Stimulated activated CD8-positive, alpha-beta memory T cell treated with anti-CD3 and anti-CD28 coated beads, Interleukin-7, amount 100 ng/mL, for 24 hours (primary cell): ENCODE results near the gene RHOJ.

Experiments
- DNase-seq: peaks from one replicate; pipeline ENCODE4 v3.0.0-alpha.2; 2020; ENCODE audit warnings: low read depth

RHOJ gene

DNA sequence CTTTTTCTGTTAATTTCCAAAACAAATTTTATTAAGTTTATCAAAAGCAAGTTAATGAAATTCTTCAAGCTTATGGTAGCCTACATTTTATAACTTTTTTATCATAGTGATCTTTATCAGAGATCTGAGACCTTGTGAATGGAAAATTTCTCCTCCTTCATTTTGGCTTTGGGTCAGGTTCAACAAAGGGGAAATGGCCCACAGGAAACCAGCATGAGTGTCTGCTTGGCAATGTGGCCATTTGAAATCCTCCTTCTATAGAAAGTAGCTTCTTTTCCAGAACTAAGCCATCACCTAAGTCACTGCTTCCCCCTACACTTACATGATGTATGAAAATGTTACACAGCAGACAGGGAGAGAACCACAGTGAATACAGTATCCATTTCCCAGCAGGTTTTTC is 1.6 kb downstream of the RHOJ start:
- no peak for DNase-seq

GRCh38 chr14:63209160-63209559 is 4.9 kb downstream of the RHOJ start:
- DNase-seq: no peak

DNA sequence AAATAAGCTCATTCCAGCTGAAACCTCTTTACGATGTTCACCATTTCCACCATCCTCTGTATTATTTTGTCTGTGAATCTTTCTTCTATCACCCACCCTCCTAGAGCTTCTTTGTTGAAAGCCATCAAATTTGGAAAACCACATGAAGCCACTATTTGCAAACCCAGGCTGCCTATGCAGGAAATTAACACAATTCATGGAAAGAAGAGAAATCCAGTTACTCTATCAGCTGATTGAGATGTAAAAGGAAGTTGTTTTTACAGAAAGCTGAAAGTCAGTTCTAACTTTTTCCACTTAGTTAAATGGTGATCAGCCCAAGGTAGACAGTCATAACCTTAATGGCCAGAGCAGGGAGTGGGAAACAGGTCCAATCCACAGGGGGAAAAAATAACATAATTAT is 6.6 kb downstream of the RHOJ start:
- no peak for DNase-seq

GRCh38 chr14:63212209-63212608 is 8.0 kb downstream of the RHOJ start:
- no peak for DNase-seq

DNA sequence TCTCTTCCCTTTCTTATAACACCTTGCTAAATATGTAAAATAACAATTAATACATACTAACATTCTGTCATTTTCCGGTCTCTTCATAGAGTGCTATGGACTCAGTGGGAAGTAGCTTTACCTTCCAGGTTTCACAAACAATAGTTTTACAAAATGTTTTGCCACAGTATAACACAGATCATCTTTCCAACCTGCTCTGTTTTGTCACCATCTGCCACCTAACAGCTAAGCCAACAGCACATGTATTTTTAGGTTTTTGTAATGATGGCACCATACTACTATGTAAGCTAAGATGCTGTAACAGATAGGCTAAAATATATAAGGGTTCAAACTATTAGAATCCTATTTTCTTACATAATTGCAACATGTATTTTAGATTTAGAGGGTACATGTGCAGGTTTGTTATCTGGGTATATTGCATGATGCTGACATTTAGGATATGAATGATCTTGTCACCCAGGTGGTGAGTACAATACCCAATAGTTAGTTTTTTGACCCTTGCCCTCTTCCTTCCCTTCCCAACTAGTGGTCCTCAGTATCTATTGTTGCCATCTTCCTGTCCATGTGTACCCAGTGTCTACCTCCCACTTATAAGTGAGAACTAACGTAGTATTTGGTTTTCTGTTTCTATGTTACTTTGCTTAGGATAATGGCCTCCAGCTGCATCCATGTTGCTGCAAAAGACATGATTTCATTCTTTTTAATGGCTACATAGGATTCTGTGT is 8.7 kb downstream of the RHOJ start:
- DNase-seq: no peak

GRCh38 chr14:63214417-63215196 is 10.4 kb downstream of the RHOJ start:
- DNase-seq: no peak

GRCh38 chr14:63220526-63220925 is 16.3 kb downstream of the RHOJ start:
- no peak for DNase-seq

- DNase-seq: no peak
These were observed 19.4 kb downstream of the RHOJ start for GRCh38 chr14:63223596-63223995.

- DNase-seq: no peak
These were observed 20.0 kb downstream of the RHOJ start for GRCh38 chr14:63224196-63224595.

DNA sequence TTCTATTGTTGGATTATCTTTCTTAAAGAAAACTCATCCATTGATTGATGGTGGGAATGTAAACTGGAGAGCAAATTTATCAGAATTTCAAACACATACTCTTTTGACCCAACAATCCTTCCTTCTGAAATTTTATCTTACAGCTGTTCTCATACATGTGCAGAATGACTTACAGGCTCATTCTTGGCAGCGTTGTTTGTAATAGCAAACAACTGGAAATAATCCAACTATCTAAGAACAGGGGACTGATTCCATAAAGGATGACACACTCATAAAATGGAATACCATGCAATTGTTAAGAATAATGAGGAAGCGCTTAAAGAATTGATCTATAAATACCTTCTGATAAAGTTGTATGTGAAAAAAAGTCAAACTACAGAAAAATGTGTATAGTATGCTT is 24.0 kb downstream of the RHOJ start:
- DNase-seq: no peak

DNA sequence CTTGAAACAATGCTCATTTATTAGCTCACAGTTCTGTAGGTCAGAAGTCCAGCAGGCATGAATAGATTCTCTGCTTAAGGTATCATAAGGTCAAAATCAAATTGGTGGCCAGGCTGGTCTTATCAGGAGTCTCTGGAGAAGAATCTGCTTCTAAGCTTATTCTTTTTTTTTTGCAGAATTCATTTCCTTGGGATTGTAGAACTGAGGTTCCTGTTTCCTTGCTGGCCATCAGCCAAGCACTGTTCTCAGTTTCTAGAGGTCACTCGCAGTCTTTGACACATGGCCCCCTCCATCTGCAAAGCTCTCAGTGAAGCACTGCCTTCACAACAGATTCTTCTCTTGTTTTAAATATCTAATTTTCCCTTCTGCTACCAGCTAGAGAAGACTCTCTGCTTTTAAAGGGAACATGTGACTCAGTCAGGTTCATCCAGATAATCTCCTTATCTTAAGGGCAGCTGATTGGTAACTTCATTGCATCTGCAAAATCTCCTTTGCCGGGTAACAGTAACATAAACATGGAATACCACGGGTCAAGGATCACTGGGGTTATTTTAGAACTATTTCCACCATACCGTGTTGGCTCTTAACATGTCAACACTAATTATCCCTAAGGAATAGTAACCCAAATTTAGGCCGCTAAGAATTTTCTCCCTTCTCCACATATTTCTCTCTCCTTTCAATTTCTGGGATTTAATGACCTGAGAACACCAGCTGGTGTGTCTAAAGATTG is 25.3 kb downstream of the RHOJ start:
- no peak for DNase-seq

- DNase-seq: no peak
These were observed 27.5 kb downstream of the RHOJ start for GRCh38 chr14:63231766-63232165.

DNA sequence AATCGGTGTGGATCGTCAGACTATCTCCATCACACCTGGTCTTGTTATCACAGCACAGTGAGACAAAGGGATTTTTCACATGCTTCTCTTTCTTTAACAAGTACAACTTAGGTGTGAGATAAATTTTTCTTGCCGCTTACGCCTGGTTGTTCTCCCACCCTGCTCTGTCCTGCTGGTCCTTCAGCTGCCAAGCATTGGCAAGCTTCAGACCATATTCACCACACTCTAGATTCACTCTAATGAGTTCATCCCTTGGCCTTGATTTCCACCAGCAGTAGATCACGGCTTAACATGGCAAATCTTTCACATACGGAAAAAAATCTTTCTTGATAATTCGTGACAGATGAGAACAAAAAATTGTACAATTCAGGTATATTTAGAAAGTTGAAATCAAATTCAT is 33.5 kb downstream of the RHOJ start:
- DNase-seq: no peak

- DNase-seq: no peak
These were observed 36.0 kb downstream of the RHOJ start for GRCh38 chr14:63240221-63240620.

GRCh38 chr14:63241096-63241495 is 36.9 kb downstream of the RHOJ start:
- DNase-seq: no peak

- no peak for DNase-seq
These were observed 39.4 kb downstream of the RHOJ start for GRCh38 chr14:63243646-63244045.

GRCh38 chr14:63245893-63246292 is 41.6 kb downstream of the RHOJ start:
- DNase-seq: no peak

DNA sequence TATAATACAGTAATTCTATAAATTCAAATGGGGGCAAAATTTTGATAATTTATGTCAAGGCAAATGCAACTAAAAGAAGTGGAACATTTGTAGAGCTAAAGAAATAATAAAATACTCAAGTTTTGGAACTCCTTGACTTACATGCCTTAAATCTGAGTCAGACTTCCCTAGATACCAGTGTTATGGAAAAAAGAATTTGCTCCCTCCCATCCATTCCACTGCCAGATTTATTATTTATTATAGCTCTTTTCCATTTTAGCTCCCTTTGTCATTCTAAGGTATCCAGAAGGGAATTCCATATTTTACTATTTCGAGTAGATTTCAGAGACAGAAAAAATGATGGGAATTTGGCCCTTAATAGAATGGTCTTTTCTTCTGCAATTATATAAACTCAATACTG is 44.0 kb downstream of the RHOJ start:
- no peak for DNase-seq

GRCh38 chr14:63249092-63249491 is 44.8 kb downstream of the RHOJ start:
- DNase-seq: no peak

GRCh38 chr14:63257299-63257698 is 53.1 kb downstream of the RHOJ start:
- no peak for DNase-seq

DNA sequence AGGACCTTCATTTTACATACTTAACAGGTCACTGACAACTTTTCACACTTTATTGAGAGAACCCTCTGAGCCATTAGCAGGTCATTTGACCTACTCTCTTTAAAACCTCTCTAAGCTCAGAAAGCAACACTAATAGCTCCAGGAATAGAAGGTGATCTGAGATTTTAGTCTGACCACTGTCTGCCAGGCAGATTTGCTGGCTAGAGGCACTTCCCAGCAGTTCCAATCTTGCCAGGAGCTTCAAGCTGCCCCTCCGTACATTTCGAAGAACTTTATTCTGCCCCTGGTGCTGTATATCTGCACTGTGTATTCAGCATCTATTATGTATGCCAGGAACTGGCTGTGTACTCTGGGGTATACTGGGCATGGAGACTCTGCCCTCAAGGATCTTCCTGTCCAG is 58.2 kb downstream of the RHOJ start:
- no peak for DNase-seq

GRCh38 chr14:63266106-63266505 is 61.9 kb downstream of the RHOJ start:
- DNase-seq: no peak

- no peak for DNase-seq
These were observed 62.9 kb downstream of the RHOJ start for GRCh38 chr14:63267171-63267570.
